ENCODE measurements around the gene AIFM3.

DNA sequence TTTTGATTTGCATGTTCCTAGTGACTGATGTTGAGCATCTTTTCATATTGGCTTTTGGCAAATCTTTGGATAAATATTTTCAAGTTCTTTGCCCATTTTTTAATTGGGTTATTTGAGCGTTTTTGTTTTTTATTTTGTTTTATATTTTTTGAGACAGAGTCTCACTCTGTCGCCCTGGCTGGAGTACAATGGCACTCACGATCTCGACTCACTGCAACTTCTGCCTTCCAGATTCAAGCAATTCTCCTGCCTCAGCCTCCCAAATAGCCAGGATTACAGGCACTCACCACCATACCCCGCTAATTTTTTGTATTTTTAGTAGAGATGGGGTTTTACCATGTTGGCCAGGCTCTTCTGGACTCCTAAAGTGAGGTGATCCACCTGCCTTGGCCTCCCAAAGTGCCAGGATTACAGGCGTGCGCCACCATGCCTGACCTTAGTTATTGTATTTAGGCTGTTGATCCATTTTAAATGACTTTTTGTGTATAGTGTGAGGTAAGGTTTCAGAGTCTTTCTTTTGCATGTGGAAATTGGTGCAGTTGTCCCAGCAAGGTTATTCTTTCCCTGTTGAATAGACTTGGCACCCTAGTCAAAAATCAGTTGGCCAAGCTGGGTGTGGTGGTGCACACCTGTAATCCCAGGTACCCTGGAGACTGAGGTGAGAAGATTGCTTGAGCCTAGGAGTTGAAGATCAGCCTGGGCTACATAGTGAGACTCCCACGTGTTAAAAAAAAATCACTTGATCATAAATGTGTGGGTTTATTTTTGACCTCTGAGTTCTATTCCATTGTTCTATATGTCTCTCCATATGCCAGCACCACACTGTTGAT, 23.7 kb upstream of the AIFM3 start:
- TF ChIP-seq, protein P1, sequence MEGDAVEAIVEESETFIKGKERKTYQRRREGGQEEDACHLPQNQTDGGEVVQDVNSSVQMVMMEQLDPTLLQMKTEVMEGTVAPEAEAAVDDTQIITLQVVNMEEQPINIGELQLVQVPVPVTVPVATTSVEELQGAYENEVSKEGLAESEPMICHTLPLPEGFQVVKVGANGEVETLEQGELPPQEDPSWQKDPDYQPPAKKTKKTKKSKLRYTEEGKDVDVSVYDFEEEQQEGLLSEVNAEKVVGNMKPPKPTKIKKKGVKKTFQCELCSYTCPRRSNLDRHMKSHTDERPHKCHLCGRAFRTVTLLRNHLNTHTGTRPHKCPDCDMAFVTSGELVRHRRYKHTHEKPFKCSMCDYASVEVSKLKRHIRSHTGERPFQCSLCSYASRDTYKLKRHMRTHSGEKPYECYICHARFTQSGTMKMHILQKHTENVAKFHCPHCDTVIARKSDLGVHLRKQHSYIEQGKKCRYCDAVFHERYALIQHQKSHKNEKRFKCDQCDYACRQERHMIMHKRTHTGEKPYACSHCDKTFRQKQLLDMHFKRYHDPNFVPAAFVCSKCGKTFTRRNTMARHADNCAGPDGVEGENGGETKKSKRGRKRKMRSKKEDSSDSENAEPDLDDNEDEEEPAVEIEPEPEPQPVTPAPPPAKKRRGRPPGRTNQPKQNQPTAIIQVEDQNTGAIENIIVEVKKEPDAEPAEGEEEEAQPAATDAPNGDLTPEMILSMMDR (IDR thresholded peaks at IDR 0.05) = no peak
- no peak for TF ChIP-seq POLR2AphosphoS5 (IDR thresholded peaks at IDR 0.05)
- no peak for TF ChIP-seq POLR2A (IDR thresholded peaks at IDR 0.05)
- TF ChIP-seq EP300 (IDR thresholded peaks at IDR 0.05) = no peak
